DOHH2 (cell line): ENCODE measurements around the gene TMEM126A.

Experiments
- CTCF ChIP-seq: fragments of 200-600 bp; sonication (generic); IDR thresholded peaks from one replicate; pipeline ENCODE4 v1.5.1; 2014; ENCODE audit warnings: antibody characterized with exemption, mild to moderate bottlenecking, low read depth, low read length; ENCODE audit not compliant: poor library complexity, severe bottlenecking
- EZH2phosphoT487 ChIP-seq: fragments of 200-600 bp; sonication (generic); IDR thresholded peaks from 2 replicates; pipeline ENCODE4 v1.6.1; 2017; ENCODE audit warnings: borderline replicate concordance, mild to moderate bottlenecking, antibody characterized with exemption, low read length, moderate library complexity, mixed read lengths

GRCh38 chr11:85695546-85695945 is 47.8 kb downstream of the TMEM126A start:
- TF ChIP-seq CTCF: no peak
- no peak for TF ChIP-seq EZH2phosphoT487
